Ectodermal cell (in vitro differentiated cells): ENCODE results near the gene FEN1.
A peak's percentile ranks its signal among the peaks of the same experiment; 100 is the strongest.

ENCODE experiments used
- H3K27ac ChIP-seq: 2 replicates; pipeline ENCODE4 v1.7.0; 2013; ENCODE audit warnings: mild to moderate bottlenecking, low read depth, low read length; ENCODE audit not compliant: insufficient read depth, poor library complexity, severe bottlenecking
- H3K27me3 ChIP-seq: 2 replicates; pipeline ENCODE4 v1.7.0; 2013; ENCODE audit warnings: mild to moderate bottlenecking, low read length; ENCODE audit not compliant: insufficient read depth, control insufficient read depth, poor library complexity, severe bottlenecking
- H3K36me3 ChIP-seq: one replicate; pipeline ENCODE4 v1.7.0; 2013; ENCODE audit warnings: low read length; ENCODE audit not compliant: control insufficient read depth, insufficient read depth
- H3K4me1 ChIP-seq: one replicate; pipeline ENCODE4 v1.7.0; 2013; ENCODE audit warnings: low read length; ENCODE audit not compliant: control insufficient read depth, insufficient read depth
- H3K4me3 ChIP-seq: 2 replicates; pipeline ENCODE4 v1.7.0; 2013; ENCODE audit warnings: low read depth, low read length, control low read depth; ENCODE audit not compliant: insufficient read depth
- H3K9me3 ChIP-seq: 2 replicates; pipeline ENCODE4 v1.7.0; 2013; ENCODE audit warnings: mild to moderate bottlenecking, low read length, moderate library complexity; ENCODE audit not compliant: control insufficient read depth
- WGBS, 2 experiments: methylation state at CpG; one replicate each; pipeline ENCODE4 v1.1.7; 2013; ENCODE audit warnings: missing lambda C conversion rate in 2 of 2; 5-methylcytosine and 5-hydroxymethylcytosine counted together

Gene FEN1

GRCh38 chr11:61749591-61750217, 43.0 kb upstream of the FEN1 start:
- no peaks in the 10 kb centered on the region for H3K36me3 ChIP-seq
- peaks cover 32% of the 10 kb centered on the region for H3K4me1 ChIP-seq
- H3K4me3 ChIP-seq: no peak overlapping the region
- peaks cover 26% of the 10 kb centered on the region for H3K27me3 ChIP-seq
- no peaks in the 10 kb centered on the region for H3K9me3 ChIP-seq
- WGBS, 2 experiments: 7 to 8% methylated on average over 21 of the region's 21 CpGs
- H3K27ac ChIP-seq: no peak overlapping the region

DNA sequence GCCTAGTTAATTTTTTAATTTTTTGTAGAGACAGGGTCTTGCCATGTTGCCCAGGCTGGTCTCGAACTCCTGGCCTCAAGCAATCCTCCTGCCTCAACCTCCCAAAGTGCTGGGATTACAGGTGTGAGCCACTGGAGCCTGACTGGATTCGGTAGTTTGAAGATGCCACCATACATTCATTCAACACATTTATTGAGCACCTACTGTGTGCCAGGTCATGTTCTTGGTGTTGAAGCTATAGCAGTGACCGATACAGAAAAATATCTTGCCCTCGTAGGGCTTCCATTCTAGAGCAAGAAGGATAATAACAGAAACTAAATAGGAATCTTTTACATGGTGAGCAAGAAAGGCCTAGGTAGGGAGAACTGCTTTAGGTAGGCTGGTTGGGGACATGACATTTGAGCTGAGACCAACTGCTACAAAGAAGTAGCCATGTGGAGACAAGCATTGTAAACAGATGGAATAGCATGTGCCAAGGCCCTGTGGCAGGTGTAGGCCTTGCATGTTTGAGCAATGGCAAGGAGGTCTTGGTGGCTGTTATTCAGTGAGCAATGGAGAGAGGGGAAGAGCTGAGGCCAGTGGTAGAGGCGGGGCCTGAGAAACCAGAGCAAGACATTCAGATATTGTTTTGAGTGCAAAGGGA, 42.0 kb upstream of the FEN1 start:
- H3K27ac ChIP-seq: no peak overlapping the region
- H3K9me3 ChIP-seq: no peaks in the 10 kb centered on the region
- H3K4me3 ChIP-seq: no peak overlapping the region
- no peaks in the 10 kb centered on the region for H3K36me3 ChIP-seq
- peaks cover 26% of the 10 kb centered on the region for H3K27me3 ChIP-seq
- WGBS, 2 experiments: 96 to 97% methylated on average over 5 of the region's 5 CpGs
- peaks cover 21% of the 10 kb centered on the region for H3K4me1 ChIP-seq

GRCh38 chr11:61751384-61751783, 41.3 kb upstream of the FEN1 start:
- Histone ChIP-seq H3K4me1 (peaks cover 16% of the 10 kb centered on the region), H3K9me3 (no peaks in the 10 kb centered on the region), H3K36me3 (no peaks in the 10 kb centered on the region), H3K27me3 (peaks cover 26% of the 10 kb centered on the region), H3K27ac (no peak overlapping the region), H3K4me3 (no peak overlapping the region)
- WGBS, 2 experiments: 89 to 91% methylated on average over 14 of the region's 14 CpGs

DNA sequence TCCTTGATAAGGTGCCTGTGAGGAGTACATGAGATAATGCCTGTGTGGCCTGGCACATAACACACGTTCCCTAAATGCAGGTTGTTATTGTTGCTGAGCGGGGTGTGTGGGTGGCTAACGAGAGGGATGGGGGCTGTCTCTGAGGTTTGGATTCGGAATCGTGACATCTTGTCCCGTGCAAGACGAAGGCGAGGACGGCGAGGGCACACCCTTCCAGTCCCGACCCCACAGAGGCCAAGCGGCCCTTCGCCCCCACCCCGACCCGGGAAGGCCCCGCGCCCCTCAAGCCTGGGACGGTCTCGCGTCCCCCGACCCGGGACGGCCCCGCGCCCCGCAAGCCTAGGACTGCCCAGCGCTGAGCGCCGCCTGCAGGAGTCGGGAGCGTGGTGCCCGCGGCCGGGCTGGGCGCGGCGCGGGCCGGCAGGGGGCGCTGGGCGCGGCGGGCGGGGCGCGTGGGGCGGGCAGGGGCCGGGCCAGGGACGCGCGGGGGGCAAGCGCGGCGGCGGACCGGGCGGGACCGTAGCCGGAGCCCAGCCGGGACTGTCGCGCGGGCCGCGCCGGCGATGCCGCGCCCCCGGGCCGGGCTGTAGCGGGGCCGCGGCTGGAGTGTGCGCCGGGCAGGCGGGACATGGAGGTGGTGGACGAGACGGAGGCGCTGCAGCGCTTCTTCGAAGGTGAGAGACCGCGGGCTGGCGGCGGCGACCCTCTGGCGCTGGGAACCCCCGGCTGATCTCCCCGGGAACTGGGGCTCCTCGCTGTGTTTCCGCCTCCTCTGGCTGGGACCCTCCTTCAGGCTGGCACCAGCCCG, 40.4 kb upstream of the FEN1 start, which contains the start of gene MYRF:
Gene MYRF, plus strand, starts transcription at position 520 of the 808 bp plus-strand sequence. Its CDS starts 109 bp downstream, at position 629.
- no peaks in the 10 kb centered on the region for H3K9me3 ChIP-seq
- peak within 1 kb of the TSS; percentile 52 for H3K4me3 ChIP-seq
- peaks cover 26% of the 10 kb centered on the region for H3K27me3 ChIP-seq
- H3K4me1 ChIP-seq: peaks cover 16% of the 10 kb centered on the region
- WGBS, 2 experiments: 6% methylated on average over 93 of the region's 93 CpGs
- H3K36me3 ChIP-seq: no peaks in the 10 kb centered on the region
- no peak within 1 kb of the TSS for H3K27ac ChIP-seq

DNA sequence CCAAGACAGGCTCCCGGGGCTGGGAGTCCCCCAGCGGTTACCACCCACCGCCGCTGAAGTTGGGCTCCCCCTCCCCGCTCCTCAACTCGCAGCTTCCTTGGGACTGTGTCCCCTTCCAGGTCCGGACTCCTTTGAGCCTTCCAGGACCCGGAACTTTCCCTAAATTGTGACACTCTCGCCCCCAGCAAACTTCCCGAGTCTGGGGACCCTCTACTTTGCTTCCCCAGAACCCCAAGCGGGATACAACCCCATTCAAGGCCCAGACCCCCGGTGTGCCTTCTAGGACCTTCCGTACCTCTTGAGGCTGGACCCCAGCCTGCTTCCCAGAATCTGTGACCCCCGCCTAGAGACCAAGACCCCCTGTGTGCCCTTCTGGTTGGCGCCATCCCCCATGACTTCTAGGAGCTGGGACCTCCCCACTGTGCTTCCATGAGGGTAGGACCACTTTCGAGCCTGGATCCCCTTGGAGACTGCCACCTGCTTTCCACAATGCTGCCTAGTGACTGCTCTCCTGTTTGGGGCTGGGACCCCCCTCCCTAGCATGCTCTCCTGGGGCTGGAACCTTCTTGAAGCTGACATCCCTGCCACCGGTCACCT, 39.7 kb upstream of the FEN1 start:
- WGBS, 2 experiments: 35 to 39% methylated on average over 17 of the region's 17 CpGs
- no peak overlapping the region for H3K27ac ChIP-seq
- peaks cover 26% of the 10 kb centered on the region for H3K27me3 ChIP-seq
- H3K4me1 ChIP-seq: peaks cover 16% of the 10 kb centered on the region
- H3K9me3 ChIP-seq: no peaks in the 10 kb centered on the region
- H3K4me3 ChIP-seq: peak overlapping the region; percentile 52
- H3K36me3 ChIP-seq: no peaks in the 10 kb centered on the region

GRCh38 chr11:61753672-61754071, 39.0 kb upstream of the FEN1 start:
- Histone ChIP-seq H3K4me1 (peaks cover 16% of the 10 kb centered on the region), H3K4me3 (no peak overlapping the region), H3K36me3 (no peaks in the 10 kb centered on the region), H3K27ac (no peak overlapping the region), H3K27me3 (peaks cover 26% of the 10 kb centered on the region), H3K9me3 (no peaks in the 10 kb centered on the region)
- 81 to 97% methylated on average over 4 to 5 of the region's 5 CpGs for WGBS, 2 experiments

GRCh38 chr11:61754534-61755482, 37.9 kb upstream of the FEN1 start:
- Histone ChIP-seq H3K4me3 (no peak overlapping the region), H3K4me1 (peaks cover 6% of the 10 kb centered on the region), H3K36me3 (no peaks in the 10 kb centered on the region), H3K27me3 (peaks cover 26% of the 10 kb centered on the region), H3K9me3 (no peaks in the 10 kb centered on the region), H3K27ac (no peak overlapping the region)
- 84% methylated on average over 31 of the region's 31 CpGs for WGBS, 2 experiments

DNA sequence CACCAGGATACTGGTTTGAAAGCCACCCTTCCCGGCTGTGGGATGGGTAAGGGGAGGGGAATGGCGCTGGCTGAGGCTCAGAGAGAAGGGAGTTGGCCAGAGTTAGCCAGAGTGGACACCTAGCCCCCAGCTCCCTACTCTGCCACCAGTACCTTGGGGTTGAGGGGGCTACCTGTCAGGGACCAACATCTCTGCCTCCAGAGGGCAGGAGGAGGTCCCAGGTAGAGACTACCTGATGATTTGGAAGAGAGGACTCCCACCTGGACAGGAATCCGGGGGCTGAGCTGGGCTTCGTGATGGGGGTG, 36.6 kb upstream of the FEN1 start:
- WGBS, 2 experiments: 72 to 74% methylated on average over 4 of the region's 4 CpGs
- no peaks in the 10 kb centered on the region for H3K9me3 ChIP-seq
- no peak overlapping the region for H3K27ac ChIP-seq
- peaks cover under 1% of the 10 kb centered on the region for H3K4me1 ChIP-seq
- no peak overlapping the region for H3K4me3 ChIP-seq
- no peaks in the 10 kb centered on the region for H3K36me3 ChIP-seq
- peaks cover 26% of the 10 kb centered on the region for H3K27me3 ChIP-seq

DNA sequence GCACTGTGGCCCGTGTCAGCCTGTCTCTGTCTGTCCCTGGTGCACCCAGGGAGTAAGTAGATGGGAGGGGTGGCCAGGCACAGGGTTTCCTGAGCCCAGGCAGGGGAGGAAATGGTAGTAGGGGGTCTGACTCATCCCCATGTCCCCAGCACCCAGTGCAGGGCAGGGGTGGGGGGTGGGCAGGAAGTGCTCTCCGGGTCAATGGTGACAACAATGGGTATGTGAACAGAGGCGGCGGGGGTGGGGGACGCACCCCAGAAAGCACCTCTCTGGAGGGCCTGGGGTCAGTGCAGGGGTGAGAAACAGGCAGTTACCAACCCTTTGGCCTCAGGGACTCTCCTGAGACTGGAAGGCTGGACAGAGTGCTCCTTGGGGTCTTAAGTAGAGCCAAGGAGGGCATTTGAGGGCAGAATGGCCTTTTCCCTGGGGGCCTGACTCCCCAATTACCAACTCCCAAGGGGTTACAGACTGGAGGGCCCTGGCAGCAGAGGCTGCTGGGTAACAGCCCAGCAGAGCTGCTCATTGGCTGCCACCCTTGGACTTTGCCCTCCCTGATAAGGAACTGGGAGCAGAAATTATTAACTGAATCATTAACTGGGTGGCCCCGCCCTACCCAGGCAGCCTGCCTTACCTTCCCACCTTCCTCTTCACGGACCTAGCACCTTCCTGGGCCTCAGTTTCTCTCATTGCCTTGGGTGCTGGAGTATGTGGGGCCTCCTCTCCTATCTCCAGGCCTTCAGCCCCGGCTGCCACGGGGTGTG, 36.1 kb upstream of the FEN1 start:
- no peak overlapping the region for H3K4me3 ChIP-seq
- peaks cover 23% of the 10 kb centered on the region for H3K27me3 ChIP-seq
- H3K4me1 ChIP-seq: peaks cover 6% of the 10 kb centered on the region
- no peak overlapping the region for H3K27ac ChIP-seq
- WGBS, 2 experiments: 78 to 81% methylated on average over 9 of the region's 9 CpGs
- H3K9me3 ChIP-seq: no peaks in the 10 kb centered on the region
- H3K36me3 ChIP-seq: no peaks in the 10 kb centered on the region
